Stimulated activated CD8-positive, alpha-beta memory T cell treated with anti-CD3 and anti-CD28 coated beads, Interleukin-7, amount 100 ng/mL, for 4 hours (primary cell): ENCODE data around the gene CD81.

Source experiments
- DNase-seq, 2 donors: peaks; one replicate each; pipeline ENCODE4 v3.0.0-alpha.2; 2020; ENCODE audit warnings: low read depth in 2 of 2

CD81 gene

GRCh38 chr11:2375964-2376551 is 1.1 kb upstream of the CD81 start:
- DNase-seq, result no peak

DNA sequence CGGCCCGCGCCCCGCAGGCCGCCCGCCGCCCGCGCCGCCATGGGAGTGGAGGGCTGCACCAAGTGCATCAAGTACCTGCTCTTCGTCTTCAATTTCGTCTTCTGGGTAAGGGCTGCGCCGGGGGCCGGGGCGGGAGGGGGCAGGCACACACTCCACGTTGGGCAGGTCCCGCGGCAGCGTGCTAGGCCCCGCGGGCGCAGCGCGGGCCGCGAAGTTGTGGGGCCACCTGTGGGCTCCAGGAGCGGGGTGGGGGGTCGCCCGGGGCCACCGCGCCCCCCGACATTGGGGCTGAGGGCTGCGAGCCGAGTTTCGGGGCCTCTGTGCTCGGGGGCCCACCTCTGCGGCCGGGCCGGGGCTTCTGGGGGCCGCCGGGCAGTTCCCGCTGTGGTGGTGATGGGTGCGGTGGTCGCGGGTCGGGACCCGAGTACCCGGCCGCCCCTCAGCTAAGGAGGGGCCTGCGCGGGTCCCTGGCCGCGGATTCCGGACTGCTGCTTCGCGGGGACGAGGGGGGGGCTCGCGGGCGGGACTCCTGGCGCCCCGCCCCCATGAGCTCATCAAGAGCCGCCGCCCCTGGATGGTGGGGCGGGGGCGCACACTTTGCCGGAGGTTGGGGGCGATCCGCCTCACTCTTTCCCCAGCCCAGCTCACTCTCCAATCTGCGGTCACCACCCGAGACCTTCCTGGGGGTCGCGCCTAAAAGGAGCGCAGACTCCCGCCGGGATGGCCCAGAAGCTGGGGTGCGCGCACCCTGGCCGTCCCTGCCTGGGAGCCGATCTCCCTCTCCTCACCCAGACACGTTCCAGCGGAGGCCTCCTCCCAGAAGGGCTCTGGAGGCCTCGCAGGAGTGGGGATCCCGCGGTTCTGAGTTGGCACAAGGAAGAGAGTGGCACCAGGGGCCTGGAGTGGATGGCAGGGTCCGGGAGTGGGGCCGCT is 667 bp downstream of the CD81 start:
- DNase-seq, result peak; percentile 31 to 58

DNA sequence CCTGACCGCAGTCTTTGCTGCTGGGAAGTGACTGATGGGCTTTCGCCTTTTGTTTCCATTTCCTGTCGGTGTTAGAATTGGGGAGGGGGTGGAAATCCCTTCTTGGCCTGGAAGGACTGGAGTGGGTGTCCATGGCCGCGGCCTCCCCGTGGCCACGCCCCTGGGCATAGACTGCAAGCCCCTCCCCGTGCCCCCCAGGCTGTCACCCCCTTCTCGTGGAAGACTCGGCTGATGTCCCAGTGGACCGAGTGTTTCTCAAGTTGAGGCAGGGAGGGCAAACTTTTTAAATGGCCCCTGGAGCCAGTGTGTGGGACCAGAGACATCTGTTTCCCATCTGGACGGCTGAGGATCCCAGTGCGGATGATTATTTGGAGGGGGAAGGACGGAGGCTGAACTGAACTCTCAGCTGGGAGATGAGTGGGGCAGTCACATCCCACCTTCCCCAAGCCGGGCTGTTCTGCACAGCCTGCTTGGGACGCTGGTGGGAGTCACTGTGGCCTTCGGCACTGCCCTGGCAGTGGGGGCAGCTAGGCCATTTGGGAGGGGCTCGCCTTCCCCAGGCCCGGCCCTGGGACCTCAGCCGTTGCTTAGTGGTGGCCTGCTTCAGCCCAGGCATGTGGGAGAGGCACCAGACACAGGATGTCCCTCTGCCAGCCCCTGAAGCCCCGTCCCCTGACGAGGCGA is 1.6 kb downstream of the CD81 start:
- no peak for DNase-seq

- DNase-seq, result no peak
These were observed 2.5 kb downstream of the CD81 start for GRCh38 chr11:2379466-2380174.

DNA sequence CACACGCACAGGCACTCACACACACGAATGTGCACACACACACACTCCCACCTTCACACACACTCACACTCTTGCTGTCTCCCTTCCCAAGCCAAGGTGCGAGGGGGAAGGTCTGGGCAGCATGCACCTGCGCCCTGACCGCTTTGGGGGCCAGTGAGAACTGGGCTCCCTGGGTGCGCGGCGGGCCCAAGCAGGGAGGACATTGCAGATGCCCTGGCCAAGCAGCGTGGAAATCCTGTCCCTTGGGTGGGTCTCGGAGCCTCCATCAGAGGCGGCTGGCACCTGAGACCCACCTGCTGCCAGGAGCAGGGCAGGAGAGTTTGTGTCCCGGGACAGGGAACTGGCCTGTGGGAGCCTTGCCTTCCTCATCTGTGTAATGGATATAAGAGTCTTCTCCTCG is 3.3 kb downstream of the CD81 start:
- no peak for DNase-seq

DNA sequence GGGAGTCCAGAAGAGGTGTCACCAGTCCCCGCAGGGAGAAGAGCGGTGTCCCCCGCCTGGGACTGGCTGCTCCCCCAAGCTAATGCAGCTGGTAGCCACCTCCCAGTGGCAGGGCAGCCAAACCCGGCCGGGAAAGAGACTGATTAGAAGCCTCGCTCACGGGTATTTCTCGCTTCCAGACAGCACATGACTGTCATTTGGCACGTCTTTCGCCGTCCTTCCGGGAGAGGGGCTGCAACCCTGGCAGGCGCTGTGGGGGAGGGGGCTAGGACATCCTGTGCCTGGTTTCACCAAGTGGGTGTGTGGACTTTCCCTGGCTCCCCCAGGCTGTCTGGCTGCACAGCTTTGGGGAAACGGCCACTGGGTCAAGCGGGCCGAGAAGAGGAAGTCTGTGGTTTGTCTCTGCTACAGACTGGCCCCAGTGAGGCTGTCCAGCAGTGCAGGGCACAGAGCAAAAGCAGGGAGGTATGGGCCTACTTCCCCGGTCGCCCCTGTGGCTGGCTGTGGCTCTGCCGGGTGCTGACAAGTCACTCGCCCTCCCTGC is 3.8 kb downstream of the CD81 start:
- no peak for DNase-seq

DNA sequence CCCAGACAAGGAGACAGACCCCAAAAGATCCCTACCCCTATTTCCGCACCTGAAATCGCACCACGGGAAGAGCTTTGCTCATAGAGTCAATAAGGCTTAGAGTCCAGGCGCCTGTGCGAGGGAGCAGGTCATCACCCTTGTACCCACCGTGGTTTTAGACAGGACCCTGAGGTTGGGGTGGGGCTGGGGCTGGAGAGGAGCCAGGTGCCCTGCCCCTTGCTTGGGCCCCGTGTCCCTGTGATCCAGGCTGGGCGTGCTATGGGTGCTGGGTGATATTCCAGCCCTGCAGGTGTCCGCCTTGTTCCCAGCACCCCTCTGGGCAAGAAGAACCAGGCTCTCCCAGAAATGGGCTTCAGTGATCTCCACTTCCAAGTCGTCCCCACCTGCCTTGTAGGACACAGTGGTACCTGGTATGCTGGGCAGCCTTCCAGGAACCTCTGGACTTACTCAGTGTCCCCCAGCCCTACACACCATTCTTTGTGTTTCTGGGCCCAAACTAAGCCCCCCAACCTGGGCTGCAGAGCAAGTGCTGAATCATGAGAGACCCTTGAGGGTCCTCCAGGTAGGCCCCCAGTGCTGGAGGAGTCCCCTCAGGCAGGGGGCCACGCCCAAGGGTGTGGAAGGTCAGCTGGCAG is 4.5 kb downstream of the CD81 start:
- no peak for DNase-seq

- no peak for DNase-seq
These were observed 5.0 kb downstream of the CD81 start for GRCh38 chr11:2382129-2382517.

DNA sequence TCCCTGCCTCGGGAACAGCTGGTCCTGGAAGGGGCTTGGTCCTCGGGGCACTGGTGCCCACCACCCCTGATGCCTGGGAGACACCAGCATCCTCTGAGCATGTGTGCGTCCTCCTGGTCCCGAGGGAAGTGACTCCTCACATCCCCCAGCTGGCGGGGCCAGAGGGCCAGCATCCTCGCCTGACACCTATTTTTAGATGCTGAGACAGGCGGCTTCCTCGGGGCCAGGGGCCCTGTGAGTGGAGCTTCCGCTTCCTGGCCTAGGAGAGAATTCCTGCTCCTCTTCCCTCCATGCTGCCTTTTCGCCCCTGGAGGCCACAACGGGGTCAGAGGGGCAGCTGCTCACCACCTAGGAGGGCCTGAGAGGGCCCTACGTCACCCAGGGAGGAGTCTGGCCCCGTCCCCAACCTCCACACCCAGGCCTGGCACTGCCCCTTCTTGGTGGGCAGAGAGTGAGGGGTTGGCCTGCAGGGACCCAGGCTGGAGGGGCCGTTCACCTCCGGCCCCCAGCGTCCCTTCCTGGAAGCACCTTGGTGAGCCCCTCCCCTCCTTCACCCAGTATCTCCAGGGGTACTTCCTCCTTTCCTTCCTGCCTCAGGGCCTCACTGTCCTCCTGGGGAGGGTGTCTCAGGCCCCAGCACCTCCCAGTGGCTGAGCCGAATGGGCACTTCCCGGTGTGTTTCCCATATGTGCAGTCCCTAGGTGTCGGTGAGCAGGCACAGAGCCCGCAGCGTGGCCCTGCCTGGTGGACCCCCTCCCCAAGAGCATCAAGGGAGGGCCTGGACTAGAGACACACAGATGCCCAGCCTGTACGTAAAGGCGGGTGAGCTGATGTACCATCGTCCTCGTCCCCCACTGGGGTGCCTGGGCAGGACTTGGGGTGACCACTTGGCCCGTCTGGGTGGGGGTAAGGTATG is 6.1 kb downstream of the CD81 start:
- DNase-seq, result no peak

DNA sequence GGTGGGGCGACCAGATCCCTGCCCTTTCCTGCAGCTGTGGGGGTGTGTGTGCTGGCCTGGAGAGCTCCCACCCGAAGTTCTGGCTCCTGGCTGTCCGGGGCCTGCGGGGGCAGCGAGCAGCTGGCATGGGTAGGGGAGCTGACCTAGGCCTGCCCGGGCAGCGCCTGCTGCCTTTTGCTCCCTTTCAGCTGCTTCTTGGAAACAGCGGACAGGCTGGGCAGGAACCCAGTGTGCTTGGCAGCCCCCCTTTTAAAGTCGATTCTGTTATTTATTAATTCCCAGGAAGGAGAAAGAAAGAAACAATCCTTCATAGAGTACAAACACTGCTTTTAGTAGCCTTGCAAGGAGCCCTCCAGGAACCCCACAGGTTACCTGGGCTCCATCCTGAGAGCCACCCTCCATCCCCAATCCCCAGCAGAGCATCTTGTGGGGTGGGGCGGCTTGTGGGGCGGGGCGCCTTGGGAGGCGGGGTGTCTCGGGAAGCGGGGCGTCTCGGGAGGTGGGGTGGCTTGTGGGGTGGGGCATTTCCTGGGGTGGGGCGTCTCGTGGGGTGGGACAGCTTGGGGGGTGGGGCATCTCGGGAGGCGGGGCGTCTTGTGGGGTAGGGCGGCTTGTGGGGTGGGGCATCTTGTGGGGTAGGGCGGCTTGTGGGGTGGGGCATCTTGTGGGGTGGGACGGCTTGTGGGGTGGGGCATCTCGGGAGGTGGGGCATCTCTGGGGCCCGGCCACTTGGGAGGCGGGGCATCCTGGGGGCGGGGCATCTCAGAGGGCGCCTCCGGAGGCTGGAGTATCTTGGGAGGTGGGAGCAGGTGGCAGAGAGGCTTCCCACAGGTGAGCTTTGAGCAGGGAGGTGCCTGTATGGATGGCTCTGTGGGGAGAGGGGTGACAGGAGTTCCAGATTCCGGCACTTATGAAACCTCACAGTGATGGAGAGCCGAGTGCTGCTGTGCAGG is 7.0 kb downstream of the CD81 start:
- no peak for DNase-seq

DNA sequence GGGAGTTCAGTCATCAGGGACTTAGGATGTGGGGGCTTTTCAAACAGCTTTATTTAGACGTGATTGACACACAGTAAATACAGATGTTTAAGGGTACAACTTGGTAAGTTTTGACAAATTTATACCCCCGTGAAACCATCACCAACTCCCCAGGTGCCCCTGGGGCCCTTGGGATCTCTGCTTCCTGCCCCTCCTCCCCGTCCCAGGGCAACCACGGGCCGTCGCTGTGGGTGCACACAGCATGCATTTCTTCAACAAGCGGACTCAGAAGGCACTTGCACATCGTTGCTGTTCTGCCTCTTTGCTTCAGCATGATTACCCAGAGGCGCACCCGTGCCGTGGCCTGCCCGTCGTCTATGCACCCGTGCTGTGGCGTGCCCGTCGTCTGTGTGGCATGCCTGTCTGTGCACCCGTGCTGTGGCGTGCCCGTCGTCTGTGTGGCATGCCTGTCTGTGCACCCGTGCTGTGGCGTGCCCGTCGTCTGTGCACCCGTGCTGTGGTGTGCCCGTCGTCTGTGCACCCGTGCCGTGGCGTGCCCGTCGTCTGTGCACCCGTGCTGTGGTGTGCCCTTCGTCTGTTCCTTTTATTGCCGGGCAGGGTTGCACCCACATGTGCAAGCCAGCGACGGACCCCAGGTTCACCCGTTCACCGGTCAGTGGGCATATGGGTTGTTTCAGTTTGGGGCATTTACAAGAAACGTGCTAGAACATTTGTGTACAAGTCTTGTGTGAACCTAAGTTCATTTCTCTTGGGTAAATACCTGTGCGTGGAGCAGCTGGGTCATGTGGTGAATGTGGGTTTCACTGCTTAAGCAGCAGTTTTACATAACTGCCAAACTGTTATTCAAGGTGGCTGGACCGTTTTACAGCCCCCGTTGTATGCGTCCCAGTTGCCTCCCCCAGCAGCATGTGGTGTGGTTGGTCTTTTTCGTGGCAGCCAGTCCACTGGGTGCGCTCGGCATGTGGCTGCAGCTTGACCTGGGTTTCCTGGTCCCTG is 8.3 kb downstream of the CD81 start:
- DNase-seq, result no peak

DNA sequence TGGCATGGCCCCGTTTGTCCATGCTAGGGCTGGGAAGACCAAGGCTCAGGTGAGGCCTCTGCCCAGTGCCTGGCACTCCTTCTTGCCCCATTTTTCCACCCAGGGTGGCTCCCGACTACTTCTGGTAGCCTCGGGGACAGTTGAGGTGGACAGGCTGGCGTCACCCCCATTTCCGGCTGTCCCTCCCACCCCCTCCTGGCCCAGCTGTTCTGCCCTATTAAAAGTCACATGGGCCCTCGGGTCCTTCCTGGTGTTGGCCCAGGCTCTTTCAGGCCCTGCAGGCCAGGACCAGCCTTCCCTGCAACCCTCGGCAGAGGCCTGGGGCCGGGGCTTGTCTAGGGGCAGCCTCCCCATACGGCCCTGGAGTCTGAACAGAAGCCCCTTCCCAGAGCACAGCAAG is 9.5 kb downstream of the CD81 start:
- no peak for DNase-seq

DNA sequence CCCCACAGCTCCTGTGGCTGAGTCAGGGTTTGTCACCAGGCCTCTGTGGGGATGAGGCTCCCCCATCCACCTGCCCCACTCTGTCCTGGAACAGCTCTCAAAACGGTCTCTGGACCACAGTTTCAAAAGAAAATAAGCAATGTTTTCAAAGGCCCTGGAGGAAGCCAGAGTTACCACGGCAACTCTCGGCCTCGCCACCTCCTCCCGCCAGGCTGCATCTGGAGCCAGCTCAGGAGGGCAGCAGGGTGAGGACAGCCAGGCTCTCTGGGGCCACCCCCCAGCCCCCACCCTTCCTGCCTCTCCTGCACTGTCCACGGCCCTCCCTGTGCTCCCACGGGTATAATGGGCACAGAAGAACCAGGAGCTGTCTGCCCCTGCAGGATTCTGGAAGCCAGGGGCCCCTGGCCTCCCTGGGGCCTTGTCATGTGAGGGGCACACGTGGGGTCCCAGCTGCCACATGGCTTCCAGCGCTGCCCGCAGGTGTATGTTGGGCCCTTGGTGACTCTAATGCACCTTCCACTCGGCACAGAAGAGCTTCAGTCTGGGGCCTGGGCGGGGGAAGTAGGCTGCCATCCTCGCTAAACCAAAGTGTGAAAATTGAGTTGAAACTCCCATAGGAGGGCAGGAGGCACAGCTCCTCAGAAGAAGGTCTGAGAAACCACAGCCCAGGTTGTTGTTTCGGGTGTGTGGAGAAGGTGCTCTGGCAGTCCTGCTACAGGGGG is 10.3 kb downstream of the CD81 start:
- peak in 1 of 2 donors; percentile 34 for DNase-seq

- no peak for DNase-seq
These were observed 11.6 kb downstream of the CD81 start for GRCh38 chr11:2388431-2389376.

DNA sequence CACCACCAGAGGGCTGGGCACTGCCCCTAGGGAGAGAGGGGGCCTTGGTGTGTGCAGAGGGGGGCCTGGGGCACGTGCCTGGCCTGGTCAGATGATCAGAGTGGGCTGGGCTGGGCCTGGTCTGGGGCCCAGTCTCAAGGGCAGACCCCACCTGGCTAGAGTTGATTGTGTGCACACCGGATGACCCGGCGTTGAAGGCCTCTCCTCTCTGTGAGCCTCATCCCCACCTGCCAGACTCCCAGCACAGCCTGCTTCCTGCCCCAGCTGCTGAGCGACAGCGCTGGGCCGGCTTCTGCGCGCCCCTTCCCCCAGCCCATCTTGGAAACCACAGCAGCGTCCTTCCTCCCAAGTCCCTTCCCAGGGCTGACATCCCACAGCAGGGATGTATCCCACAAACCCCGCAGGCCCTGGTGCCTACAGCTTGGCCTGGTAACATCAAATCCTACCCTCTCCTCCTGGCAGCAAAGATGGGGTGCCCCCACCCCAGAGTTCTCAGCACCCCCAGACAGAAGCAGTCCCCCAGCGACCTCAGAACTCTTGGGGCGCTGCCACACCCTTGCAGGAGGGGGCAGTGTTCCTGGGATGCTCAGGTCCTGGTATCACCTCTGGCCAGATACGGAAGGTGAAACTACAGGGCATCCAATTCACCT is 12.4 kb downstream of the CD81 start:
- DNase-seq, result no peak
